IMR-90 (cell line): ENCODE data around the gene DIP2A. TPM values are rescaled to one million over a fixed set of nuclear protein-coding genes. Genes with fewer than 3 reads are reported as not detected.
"Not testable (repeated sequence)": the region's sequence is repeated elsewhere in the genome, so short reads cannot be mapped to it uniquely, and the experiment has no call there.

ENCODE experiments used
- ATAC-seq: fragments of 200-7000 bp; cut with Tn5 transposase; 2 replicates; pipeline ENCODE4 v1.9.1; 2020; ENCODE audit warnings: low read depth, mild to moderate bottlenecking, moderate library complexity
- BruUV-seq: library from RNA; stranded (reverse); fragments of 400-500 nt; replicated peaks from 2 replicates; lab custom pipeline; 2021; lab: Mats Ljungman, UMichigan
- CTCF ChIA-PET: fragments of 300-600 bp; formaldehyde crosslinking; extraction: SDS; loops from one replicate; lab custom pipeline; 2021; ENCODE audit warnings: antibody characterized with exemption; lab: Yijun Ruan, JAX
- POLR2A ChIA-PET: fragments of 300-600 bp; sonication (Branson Sonifier 250); formaldehyde crosslinking; loops from one replicate; lab custom pipeline; 2022; ENCODE audit warnings: antibody characterized with exemption; ENCODE audit not compliant: unreplicated experiment; lab: Charles Lee
- DNase-seq: peaks from one replicate; pipeline ENCODE4 v3.0.0; 2013
- H2AFZ ChIP-seq: replicated peaks from 2 replicates; pipeline ENCODE3; 2013; ENCODE audit warnings: low read length, mild to moderate bottlenecking; ENCODE audit not compliant: poor library complexity
- H2AK5ac ChIP-seq: 2 replicates; pipeline ENCODE4 v1.6.1; 2013; ENCODE audit warnings: low read depth, low read length, inconsistent platforms
- H2AK9ac ChIP-seq: replicated peaks from 2 replicates; pipeline ENCODE3; 2013; ENCODE audit warnings: mild to moderate bottlenecking, low read depth, low read length, moderate library complexity; ENCODE audit not compliant: poor library complexity
- H2BK120ac ChIP-seq: 2 replicates; pipeline ENCODE4 v1.6.1; 2013; ENCODE audit warnings: low read depth, low read length, inconsistent platforms
- H2BK15ac ChIP-seq: 3 replicates; pipeline ENCODE4 v1.6.1; 2013; ENCODE audit warnings: low read depth, low read length, inconsistent platforms
- H2BK20ac ChIP-seq: 2 replicates; pipeline ENCODE4 v1.6.1; 2013; ENCODE audit warnings: low read depth, mild to moderate bottlenecking, inconsistent platforms, low read length, moderate library complexity
- H2BK5ac ChIP-seq: 2 replicates; pipeline ENCODE4 v1.6.1; 2013; ENCODE audit warnings: mild to moderate bottlenecking, low read depth, low read length, inconsistent platforms; ENCODE audit not compliant: poor library complexity, severe bottlenecking
- H3K14ac ChIP-seq: replicated peaks from 2 replicates; pipeline ENCODE4 v1.6.1; 2013; ENCODE audit warnings: low read depth, low read length, inconsistent platforms
- H3K18ac ChIP-seq: 2 replicates; pipeline ENCODE4 v1.6.1; 2013; ENCODE audit warnings: low read depth, low read length, control low read depth
- H3K23ac ChIP-seq: 2 replicates; pipeline ENCODE4 v1.6.1; 2013; ENCODE audit warnings: low read depth, low read length, inconsistent platforms
- H3K27ac ChIP-seq: 2 replicates; pipeline ENCODE4 v1.5.1; 2013; ENCODE audit warnings: mild to moderate bottlenecking, control low read depth, low read length; ENCODE audit not compliant: insufficient read depth
- H3K27me3 ChIP-seq: 2 replicates; pipeline ENCODE4 v1.6.1; 2013; ENCODE audit warnings: low read length; ENCODE audit not compliant: control insufficient read depth, insufficient read depth
- H3K36me3 ChIP-seq: 2 replicates; pipeline ENCODE4 v1.6.1; 2013; ENCODE audit warnings: low read length, mixed read lengths; ENCODE audit not compliant: control insufficient read depth, insufficient read depth
- H3K4ac ChIP-seq: 2 replicates; pipeline ENCODE4 v1.6.1; 2013; ENCODE audit warnings: low read depth, low read length, inconsistent platforms
- H3K4me1 ChIP-seq: 2 replicates; pipeline ENCODE4 v1.6.1; 2013; ENCODE audit warnings: low read length, mixed read lengths; ENCODE audit not compliant: control insufficient read depth, insufficient read depth
- H3K4me2 ChIP-seq: 2 replicates; pipeline ENCODE4 v1.6.1; 2013; ENCODE audit warnings: low read depth, mild to moderate bottlenecking, control low read depth, low read length, moderate library complexity
- H3K4me3 ChIP-seq: 2 replicates; pipeline ENCODE4 v1.5.1; 2013; ENCODE audit warnings: low read depth, mild to moderate bottlenecking, control low read depth, low read length, moderate library complexity; ENCODE audit not compliant: insufficient read depth
- H3K56ac ChIP-seq: 2 replicates; pipeline ENCODE4 v1.6.1; 2013; ENCODE audit warnings: low read length, inconsistent platforms; ENCODE audit not compliant: insufficient read depth; ENCODE audit errors: extremely low read depth
- H3K79me1 ChIP-seq, 2 experiments: 2 replicates each; pipeline ENCODE4 v1.6.1; 2013; ENCODE audit warnings: low read length in 2 of 2, inconsistent platforms in 1 of 2, low read depth in 1 of 2
- H3K9ac ChIP-seq: 2 replicates; pipeline ENCODE4 v1.6.1; 2013; ENCODE audit warnings: low read depth, low read length, control low read depth
- H3K9me1 ChIP-seq: 2 replicates; pipeline ENCODE4 v1.6.1; 2013; ENCODE audit warnings: low read length, inconsistent platforms; ENCODE audit not compliant: insufficient read depth
- H3K9me3 ChIP-seq: 2 replicates; pipeline ENCODE4 v1.6.1; 2013; ENCODE audit warnings: low read length; ENCODE audit not compliant: control insufficient read depth, insufficient read depth
- H4K20me1 ChIP-seq: 2 replicates; pipeline ENCODE4 v1.6.1; 2013; ENCODE audit warnings: low read length, inconsistent platforms; ENCODE audit not compliant: insufficient read depth
- H4K5ac ChIP-seq: 2 replicates; pipeline ENCODE4 v1.6.1; 2013; ENCODE audit warnings: mild to moderate bottlenecking, low read depth, low read length, control low read depth
- H4K8ac ChIP-seq, 2 experiments: 2 replicates each; pipeline ENCODE4 v1.6.1; 2013; ENCODE audit warnings: low read depth in 2 of 2, low read length in 2 of 2, control low read depth in 1 of 2, inconsistent platforms in 1 of 2
- H4K91ac ChIP-seq: 2 replicates; pipeline ENCODE4 v1.6.1; 2013; ENCODE audit warnings: low read depth, low read length, inconsistent platforms; ENCODE audit not compliant: insufficient read depth
- WGBS, 2 experiments: methylation state at CpG; one replicate each; pipeline versions ENCODE4 v1.1.5 to v1.1.7; 2013; ENCODE audit warnings: missing lambda C conversion rate in 2 of 2; ENCODE audit not compliant: insufficient read length in 1 of 2; ENCODE audit errors: extremely low coverage in 2 of 2; 5-methylcytosine and 5-hydroxymethylcytosine counted together
- dilution Hi-C: fragments of 300-500 bp; cut with HindIII; formaldehyde crosslinking; loops from one replicate; pipeline ENCODE4 v1.14.3; 2018; ENCODE audit warnings: low sequenced_read_pairs; ENCODE audit not compliant: unreplicated experiment
- in situ Hi-C: fragments of 300-500 bp; cut with MboI; formaldehyde crosslinking; loops from 3 replicates; pipeline ENCODE4 v1.14.3; 2019; ENCODE audit warnings: low sequenced_read_pairs, inconsistent platforms, mixed read lengths
- intact Hi-C: fragments of 100-400 bp; cut with micrococcal nuclease; formaldehyde crosslinking; loops from 2 replicates; pipeline ENCODE4 v1.10.0; 2022
- polyA plus RNA-seq, 3 experiments: library from polyadenylated mRNA; depleted of rRNA; stranded (reverse); fragments of >200 nt; gene quantifications; 2 replicates each; pipeline ENCODE4 v1.2.3, GENCODE V29; 2012; ENCODE audit warnings: low replicate concordance in 1 of 3
- total RNA-seq: library from RNA; depleted of rRNA; stranded (reverse); fragments of >200 nt; gene quantifications from 2 replicates; pipeline ENCODE4 v1.2.3, GENCODE V29; 2012

DIP2A gene
- total and polyA plus RNA-seq, 2 of the 4 experiments (the other 2 are of a cell fraction), result 17.9 to 24.3 TPM

GRCh38 chr21:46433116-46433515, 25.6 kb upstream of the DIP2A start:
- CTCF ChIA-PET, POLR2A ChIA-PET, DNase-seq, BruUV-seq, H2AFZ ChIP-seq, H3K4me3 ChIP-seq, H3K14ac ChIP-seq, H4K20me1 ChIP-seq, H3K56ac ChIP-seq, H3K4me2 ChIP-seq, H3K79me1 ChIP-seq, intact Hi-C loops, H3K23ac ChIP-seq, H3K9me3 ChIP-seq, H4K8ac ChIP-seq, H3K27ac ChIP-seq, H2AK9ac ChIP-seq, H3K9me1 ChIP-seq, in situ Hi-C loops, H3K27me3 ChIP-seq, ATAC-seq, H4K5ac ChIP-seq, H2BK15ac ChIP-seq, dilution Hi-C loops, H2AK5ac ChIP-seq, H3K4me1 ChIP-seq, H3K9ac ChIP-seq, H2BK20ac ChIP-seq, H3K4ac ChIP-seq, H2BK5ac ChIP-seq, H3K18ac ChIP-seq, H2BK120ac ChIP-seq, H4K91ac ChIP-seq: not testable (repeated sequence)
- peaks cover 62% of the 10 kb centered on the region for H3K36me3 ChIP-seq
- WGBS, 2 experiments, result 100% methylated on average over 2 of the region's 11 CpGs; no CpG with 5 or more reads in 1 of the 2 experiments
